K562 (cell line): ENCODE results near the gene CTXND1. TPM values are rescaled to one million over a fixed set of nuclear protein-coding genes. Genes with fewer than 3 reads are reported as not detected.
"Not testable (repeated sequence)": the region's sequence is repeated elsewhere in the genome, so short reads cannot be mapped to it uniquely, and the experiment has no call there.

Source experiments
- BHLHE40 ChIP-seq: IDR thresholded peaks from 2 replicates; pipeline ENCODE4 v1.6.1; 2011; ENCODE audit warnings: low read length, improper control_type of control experiment
- CBX1 ChIP-seq: sonication (generic); IDR thresholded peaks from 2 replicates; pipeline ENCODE4 v1.6.1; 2016; ENCODE audit warnings: antibody characterized with exemption, low read depth, mild to moderate bottlenecking
- CBX3 ChIP-seq, 2 experiments: IDR thresholded peaks; 1 replicate in 1 of 2; 2 replicates in 1 of 2; pipeline ENCODE4 v1.6.1; 2012; ENCODE audit warnings: inconsistent platforms in 2 of 2, low read length in 2 of 2, borderline replicate concordance in 1 of 2, control low read depth in 1 of 2
- EP300 ChIP-seq: IDR thresholded peaks from 2 replicates; pipeline ENCODE4 v1.6.1; 2012; ENCODE audit warnings: low read length, improper control_type of control experiment
- GATA2 ChIP-seq: sonication (generic); formaldehyde crosslinking; IDR thresholded peaks from 2 replicates; pipeline ENCODE4 v1.4.0; 2020; ENCODE audit warnings: mild to moderate bottlenecking, missing genetic modification reagents
- HDAC1 ChIP-seq, 2 experiments: fragments of 450-650 bp; IDR thresholded peaks; 2 replicates each; pipeline ENCODE4 v1.6.1; 2016 to 2017; ENCODE audit warnings: inconsistent platforms in 1 of 2, mild to moderate bottlenecking in 1 of 2, moderate library complexity in 1 of 2
- MTA1 ChIP-seq: fragments of 450-650 bp; IDR thresholded peaks from 2 replicates; pipeline ENCODE4 v1.6.1; 2017; ENCODE audit warnings: borderline replicate concordance
- NBN ChIP-seq: fragments of 450-650 bp; IDR thresholded peaks from 2 replicates; pipeline ENCODE4 v1.6.1; 2016; ENCODE audit warnings: low read depth, mild to moderate bottlenecking
- NCOA1 ChIP-seq: fragments of 450-650 bp; IDR thresholded peaks from 2 replicates; pipeline ENCODE4 v1.6.1; 2016; ENCODE audit warnings: low read depth
- NFATC3 ChIP-seq: fragments of 450-650 bp; IDR thresholded peaks from 2 replicates; pipeline ENCODE4 v1.6.1; 2017; ENCODE audit warnings: mild to moderate bottlenecking
- NFE2 ChIP-seq: IDR thresholded peaks from 2 replicates; pipeline ENCODE4 v1.6.1; 2014; ENCODE audit warnings: antibody characterized with exemption, low read depth
- PBX2 ChIP-seq, 2 experiments: IDR thresholded peaks in 1 of 2; conservative IDR thresholded peaks in 1 of 2; 2 replicates each; pipeline ENCODE4 v1.6.1; 2016; ENCODE audit warnings: low read depth in 2 of 2, mild to moderate bottlenecking in 1 of 2, missing compliant biosample characterization in 1 of 2, missing genetic modification characterization in 1 of 2, moderate library complexity in 1 of 2
- RAD51 ChIP-seq: fragments of 450-650 bp; IDR thresholded peaks from 2 replicates; pipeline ENCODE4 v1.7.1; 2016; ENCODE audit warnings: low read depth, mild to moderate bottlenecking, borderline replicate concordance
- TEAD4 ChIP-seq, 2 experiments: sonication (generic) in 1 of 2; formaldehyde crosslinking in 1 of 2; IDR thresholded peaks; 2 replicates each; pipeline versions ENCODE4 v1.6.1 to v1.8.0; 2012 to 2022; ENCODE audit warnings: borderline replicate concordance in 1 of 2, inconsistent platforms in 1 of 2, low read length in 1 of 2, mild to moderate bottlenecking in 1 of 2, missing genetic modification reagents in 1 of 2
- TRIM28 ChIP-seq: fragments of 450-650 bp; IDR thresholded peaks from 2 replicates; pipeline ENCODE4 v1.6.1; 2017
- ZNF316 ChIP-seq: fragments of 450-650 bp; IDR thresholded peaks from 2 replicates; pipeline ENCODE4 v1.6.1; 2016
- ZNF407 ChIP-seq: fragments of 450-650 bp; IDR thresholded peaks from 2 replicates; pipeline ENCODE4 v1.6.1; 2016; ENCODE audit warnings: low read depth
- polyA plus RNA-seq, 8 experiments: library from polyadenylated mRNA; depleted of rRNA in 4 of 8; stranded (reverse) in 5 of 8; unstranded in 3 of 8; fragments of >200 nt; fragmentation: Nextera tagmentation in 2 of 8; fragmentation: Illumina TruSeq in 1 of 8; extraction: Ambion mirVana in 2 of 8; extraction: Trizol in 1 of 8; gene quantifications; 2 replicates each; pipeline versions ENCODE4 v1.2.1 to v1.2.3, GENCODE V29; 2011 to 2014; ENCODE audit warnings: inconsistent platforms in 1 of 8, missing spikeins in 1 of 8
- total RNA-seq, 7 experiments: library from RNA; depleted of rRNA in 6 of 7; stranded (reverse); fragments of >200 nt in 6 of 7; fragmentation: Illumina TruSeq in 2 of 7; extraction: Trizol in 2 of 7; gene quantifications; 2 replicates each; pipeline versions ENCODE4 v1.2.1 to v1.2.3, GENCODE V29; 2011 to 2021; ENCODE audit warnings: low replicate concordance in 1 of 7

The CTXND1 gene
- total and polyA plus RNA-seq, 9 of the 15 experiments (the other 6 are each of a cell fraction or from before 2014, with no cell fraction given) = 0.04 TPM; not detected in 7

- TF ChIP-seq ZNF407 (0 out of 2 replicates have a peak, but pooled peaks have one; percentile 60), MTA1 (peak; percentile 45; the same call in 1 of the 2 replicates), TRIM28 (peak; percentile 40; the same call in 1 of the 2 replicates), ZNF316 (peak; percentile 94), NFATC3 (0 out of 2 replicates have a peak, but pooled peaks have one; percentile 27), PBX2 (tag; conservative IDR thresholded peaks at IDR 0.05; ENCODE audit: low read depth) (peak; percentile 91), EP300 (peak; percentile 60; the same call in 1 of the 2 replicates), CBX1 (peak; percentile 94; the same call in 1 of the 2 replicates), RAD51 (peak; percentile 91), CBX3 (IDR thresholded peaks at IDR 0.05; ENCODE audit: borderline replicate concordance in 1 of 2, low read length in 2 of 2) (peak in 1 of 2 experiments; percentile 45; a peak in 1 of 3 replicates), NBN (peak; percentile 53; the same call in 1 of the 2 replicates), TEAD4 (IDR thresholded peaks at IDR 0.05; ENCODE audit: low read length) (peak; percentile 73), GATA2 (CRISPR knock-in tag) (peak; percentile 72; the same call in 1 of the 2 replicates), NCOA1 (peak; percentile 62), BHLHE40 (peak; percentile 81), HDAC1 (IDR thresholded peaks at IDR 0.05) (peak in 1 of 2 experiments; percentile 49; a peak in 1 of 4 replicates), NFE2 (peak; percentile 68)
- not testable (repeated sequence) for TF ChIP-seq PBX2 (CRISPR knock-in tag; IDR thresholded peaks at IDR 0.05; ENCODE audit: low read depth); TEAD4 (CRISPR knock-in tag; IDR thresholded peaks at IDR 0.05; ENCODE audit: borderline replicate concordance)
Observed at GRCh38 chr15:80155378-80156175, 96.4 kb downstream of the CTXND1 start (continued).
